AG08396 (cell line): ENCODE data around the gene SYT6.
A peak's percentile ranks its signal among the peaks of the same experiment; 100 is the strongest.

Experiments used
- DNase-seq: peaks from one replicate; pipeline ENCODE4 v3.0.0; 2012; ENCODE audit warnings: low spot score, mixed read lengths

The SYT6 gene

DNA sequence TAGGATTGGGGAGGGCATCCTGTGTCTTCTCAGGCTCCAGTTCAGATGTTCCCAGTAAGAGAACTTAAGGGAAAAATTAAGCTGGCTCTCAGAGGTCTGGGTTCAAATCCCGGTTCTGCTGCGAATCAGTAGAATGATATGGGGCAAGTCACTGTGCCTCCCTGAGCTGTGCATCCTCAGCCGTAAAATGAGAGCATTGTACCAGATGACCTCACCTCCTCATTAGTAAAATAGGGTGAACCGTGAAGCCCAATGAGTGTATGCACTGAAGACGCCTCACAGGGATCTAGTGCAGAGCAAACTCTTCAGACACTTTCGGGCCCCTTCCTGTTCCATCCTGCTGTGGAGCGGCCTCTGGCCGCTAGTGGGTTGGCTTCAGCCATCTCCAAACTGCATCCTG is 36.0 kb downstream of the SYT6 start:
- no peak for DNase-seq

DNA sequence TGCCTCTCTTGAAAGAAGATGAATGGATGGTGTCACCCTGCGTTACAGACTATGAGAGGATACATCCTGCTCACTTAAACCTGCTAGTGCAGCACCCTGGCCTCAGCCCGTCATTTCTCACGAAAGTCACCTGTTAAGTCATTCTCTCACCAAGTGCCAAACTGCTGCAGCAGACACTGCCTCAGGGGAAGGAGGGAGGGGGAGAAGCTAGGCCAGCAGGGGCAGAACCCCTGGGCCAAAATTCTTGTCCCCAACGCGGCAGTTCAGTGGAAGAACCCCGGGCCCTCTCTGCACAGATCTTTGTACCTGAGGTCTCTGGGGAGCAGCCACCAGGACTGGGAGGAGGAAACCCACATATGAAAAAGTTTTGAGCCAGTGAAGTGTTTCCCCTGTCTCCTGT is 37.6 kb downstream of the SYT6 start:
- no peak for DNase-seq

GRCh38 chr1:114114185-114115094 is 39.2 kb downstream of the SYT6 start:
- peak; percentile 22 for DNase-seq

GRCh38 chr1:114113411-114114184 is 40.1 kb downstream of the SYT6 start:
- no peak for DNase-seq

DNA sequence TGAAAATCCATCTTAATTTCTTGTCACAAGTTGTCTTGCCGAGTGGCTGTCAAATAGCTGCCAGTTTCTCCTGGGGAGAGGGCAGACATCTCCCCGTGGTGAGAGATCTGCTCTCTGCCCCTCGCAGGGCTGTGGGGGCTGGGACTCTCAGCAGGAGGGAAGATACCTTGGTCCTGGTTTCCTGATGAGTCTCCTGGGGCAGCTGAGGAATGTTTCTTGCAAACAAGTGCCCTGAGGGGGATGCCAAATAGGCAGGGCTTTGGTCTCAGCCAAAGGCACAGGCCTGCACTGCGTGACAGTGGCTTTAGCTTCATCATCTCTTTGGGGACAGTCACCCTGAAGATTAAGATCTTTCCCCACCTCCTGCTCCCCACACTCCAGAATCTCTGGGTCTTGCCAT is 40.9 kb downstream of the SYT6 start:
- no peak for DNase-seq

DNA sequence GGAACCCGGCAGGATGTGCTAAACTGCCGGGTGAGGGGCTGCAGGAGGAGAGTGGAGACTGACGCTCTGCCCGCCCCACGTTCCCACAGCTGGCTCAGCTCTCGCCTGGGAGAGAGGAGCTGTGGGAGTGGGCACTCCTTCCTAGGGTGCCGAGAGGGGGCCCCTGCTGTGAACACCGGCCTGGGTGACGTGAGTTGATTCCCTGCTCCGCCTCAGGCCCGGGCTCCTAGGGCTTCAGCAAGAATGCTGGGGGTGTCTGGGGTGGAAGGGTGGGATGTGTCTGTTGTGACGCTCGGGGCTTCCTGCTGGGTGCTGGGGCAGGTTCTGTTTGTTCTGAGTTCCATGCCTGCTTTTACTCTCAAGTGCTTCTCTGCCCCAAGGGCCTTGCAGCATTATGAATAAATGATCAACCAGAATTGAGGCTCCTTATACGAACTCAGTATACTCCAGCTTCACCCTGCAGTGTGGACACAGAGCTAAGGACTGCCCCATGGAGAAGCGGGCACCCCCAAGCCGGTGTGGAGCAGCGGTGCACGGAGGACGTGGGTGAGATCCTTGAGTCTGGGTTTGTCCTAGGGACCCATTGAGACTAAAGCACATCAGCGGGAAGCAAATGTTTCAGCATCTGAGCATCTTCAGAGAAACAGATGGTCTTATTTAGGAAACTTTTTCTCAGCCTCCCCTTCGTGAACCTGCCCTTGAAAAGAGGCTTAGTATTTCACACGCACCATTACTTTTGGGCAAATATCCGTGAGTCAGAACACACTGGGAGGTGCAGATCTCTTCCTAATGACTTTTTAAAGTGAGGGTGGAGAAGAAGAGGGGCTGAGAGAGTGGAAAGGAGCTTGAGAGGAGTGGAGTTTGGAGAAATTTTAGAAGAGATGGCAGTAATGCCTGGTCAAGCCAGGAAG is 41.7 kb downstream of the SYT6 start:
- DNase-seq, result no peak

DNA sequence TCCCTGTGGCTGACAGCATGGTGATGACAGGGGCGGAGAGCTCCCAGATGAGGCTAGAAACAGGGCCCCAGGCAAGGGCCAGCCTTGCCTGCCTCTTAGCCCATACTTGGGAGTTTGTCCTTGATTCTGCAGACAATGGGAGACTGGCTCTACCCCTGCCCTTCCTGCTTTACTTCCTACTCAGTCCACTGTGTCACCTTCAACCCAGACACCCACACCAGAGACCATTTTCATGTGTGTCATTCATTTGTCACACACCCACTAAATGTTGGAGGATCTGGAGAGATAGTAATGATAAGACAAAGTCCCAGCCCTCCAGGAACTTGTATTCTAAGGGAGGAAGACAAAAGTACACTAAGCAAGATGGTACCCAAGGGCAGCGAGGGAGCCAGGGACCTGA is 43.7 kb downstream of the SYT6 start:
- no peak for DNase-seq

DNA sequence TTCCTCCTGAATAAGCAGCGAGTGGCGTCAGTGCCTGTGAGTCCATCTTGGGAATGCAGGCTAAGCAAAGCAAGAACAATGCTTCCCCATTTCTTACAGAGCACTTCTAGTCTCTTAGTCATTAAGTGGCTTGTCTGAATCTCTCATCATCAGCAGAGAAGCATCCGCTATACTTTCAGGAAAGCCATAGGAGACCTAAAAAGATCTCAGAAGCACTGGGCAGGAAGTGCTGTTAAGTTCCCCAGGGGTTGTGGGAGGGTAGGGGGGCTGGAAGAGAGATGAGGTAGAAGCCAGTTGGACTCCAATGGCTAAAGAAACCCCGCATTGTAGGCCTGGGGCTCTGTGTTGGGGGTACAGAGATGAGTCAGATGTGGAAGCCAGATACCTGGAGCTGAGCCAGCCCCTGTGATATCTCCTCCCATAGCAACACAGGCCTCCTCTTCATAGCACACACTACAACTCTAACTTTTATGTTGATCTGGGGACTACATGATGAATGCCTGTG is 44.9 kb downstream of the SYT6 start:
- no peak for DNase-seq

DNA sequence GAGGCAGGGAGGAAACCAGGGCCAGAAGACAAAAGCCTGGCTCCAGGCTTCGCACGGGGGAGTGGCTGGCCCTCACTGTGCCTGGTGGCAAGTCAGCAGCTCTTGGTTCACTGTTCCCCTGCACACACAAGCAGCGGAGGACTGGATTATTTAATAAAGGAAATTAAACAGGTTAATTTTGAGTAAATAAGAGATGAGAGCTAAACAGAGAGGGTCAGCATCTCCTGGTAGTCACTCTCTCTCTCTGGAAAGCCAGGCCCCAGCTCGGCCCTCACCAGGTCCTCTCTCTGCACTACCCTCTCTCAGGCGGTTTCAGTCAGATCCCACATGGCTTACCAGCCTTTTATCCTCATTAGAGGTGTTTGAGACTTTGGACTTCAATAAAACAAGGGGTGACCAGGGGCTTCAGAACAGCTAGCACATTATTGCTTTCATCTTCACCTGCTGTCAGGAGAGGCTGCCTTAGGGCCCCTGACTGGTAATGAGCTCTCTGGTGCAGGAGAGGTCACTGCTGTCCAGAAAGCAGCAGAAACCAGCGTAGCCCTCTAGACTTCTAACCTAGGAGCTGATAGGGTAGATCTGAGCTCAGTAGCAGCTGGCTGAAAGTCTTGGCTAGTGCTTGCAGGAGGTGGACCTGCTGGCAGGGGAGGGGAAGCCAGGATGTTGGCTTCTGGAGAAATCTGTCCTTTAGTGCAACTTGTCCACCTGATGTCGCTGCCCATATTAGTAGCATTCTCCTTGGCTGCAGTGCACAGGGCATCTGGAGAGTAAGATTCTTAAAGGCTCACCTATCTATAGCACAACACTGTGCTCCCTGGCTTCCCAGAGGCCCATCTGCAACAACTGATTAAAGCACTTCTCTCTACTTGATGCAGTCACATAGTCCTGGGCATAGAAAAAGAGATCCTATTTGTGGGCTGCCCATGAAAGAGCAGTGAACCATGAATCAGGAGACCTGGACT is 45.9 kb downstream of the SYT6 start:
- no peak for DNase-seq

- no peak for DNase-seq
Measured at GRCh38 chr1:114105421-114105979, 48.2 kb downstream of the SYT6 start.

DNA sequence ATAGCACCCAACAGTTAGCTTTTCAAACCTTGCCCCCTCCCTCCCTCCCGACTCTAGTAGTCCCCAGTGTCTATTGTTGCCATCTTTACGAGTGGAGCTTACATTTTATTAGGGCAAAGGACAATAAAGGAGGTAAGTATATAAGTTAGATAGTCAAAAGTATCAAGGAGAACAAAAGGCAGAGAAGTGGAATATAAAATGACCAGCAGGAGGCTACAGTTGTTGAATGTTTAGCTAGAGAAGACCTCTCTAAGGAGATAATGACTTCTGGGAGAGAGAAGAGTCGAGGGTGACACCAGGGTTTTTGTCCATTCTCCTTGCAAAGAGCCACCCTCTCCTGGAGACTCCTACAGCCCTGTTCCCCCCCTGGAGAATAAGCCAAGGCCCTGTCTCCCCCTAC is 48.7 kb downstream of the SYT6 start:
- no peak for DNase-seq

- no peak for DNase-seq
Measured at GRCh38 chr1:114103992-114104391, 49.7 kb downstream of the SYT6 start.

DNA sequence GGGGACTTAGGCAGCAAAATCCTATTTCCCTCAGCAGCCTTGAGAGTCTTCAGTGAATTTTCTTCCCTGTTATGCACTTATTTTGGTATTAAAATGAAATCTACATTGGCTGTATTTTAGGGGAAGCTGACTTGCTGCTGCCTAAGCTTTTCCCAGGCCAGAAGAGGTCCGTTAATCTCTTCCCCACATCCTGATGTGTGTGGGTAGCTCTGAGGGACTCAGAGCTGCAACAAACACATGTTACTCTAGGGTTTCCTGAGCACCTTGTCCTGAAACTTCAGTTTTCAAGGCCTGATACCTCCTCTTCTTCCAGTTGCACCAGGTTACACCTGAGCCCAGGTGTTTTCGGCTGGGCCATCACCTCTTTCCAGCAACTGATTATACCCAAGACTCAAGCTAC is 51.5 kb downstream of the SYT6 start:
- no peak for DNase-seq

DNA sequence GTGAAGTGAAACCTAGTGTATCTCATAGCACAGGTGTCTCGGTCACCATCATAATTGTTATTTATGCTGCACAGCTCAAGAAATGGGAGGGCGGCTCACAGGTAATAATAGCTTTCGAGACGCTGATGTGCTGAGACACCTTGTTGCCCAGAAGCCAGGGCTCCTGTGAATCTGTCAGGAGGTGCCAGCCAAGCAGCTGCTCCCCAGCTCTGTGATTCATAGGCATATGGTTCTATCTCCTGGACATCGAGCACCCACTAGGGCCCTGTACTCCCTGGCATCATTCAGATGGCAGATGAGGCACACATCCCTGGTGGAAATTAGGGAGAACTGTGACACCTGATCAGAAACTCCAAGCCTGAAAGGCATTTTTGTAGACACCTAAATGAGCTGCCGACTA is 53.5 kb downstream of the SYT6 start:
- no peak for DNase-seq

GRCh38 chr1:114099268-114099667 is 54.4 kb downstream of the SYT6 start:
- DNase-seq, result no peak

- no peak for DNase-seq
Measured at GRCh38 chr1:114097109-114097508, 56.6 kb downstream of the SYT6 start.

DNA sequence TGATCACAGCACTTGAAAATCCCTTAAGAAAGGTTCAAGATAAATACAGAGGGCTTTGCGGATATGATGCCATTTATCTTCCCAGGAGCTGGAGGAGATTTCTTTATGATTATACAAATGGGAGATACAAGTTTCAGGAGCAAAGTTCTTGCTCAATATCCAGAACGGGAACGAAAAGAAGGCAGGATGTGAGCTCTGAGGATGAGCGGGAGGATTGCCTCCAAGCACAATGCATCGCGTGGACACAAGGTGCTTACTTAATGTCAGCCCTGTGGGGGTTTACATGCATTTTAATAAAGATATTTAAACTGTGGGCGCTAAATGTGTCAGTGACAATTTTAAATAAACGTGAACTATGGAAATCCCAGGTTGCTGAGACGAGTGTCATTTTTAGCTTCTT is 59.0 kb downstream of the SYT6 start:
- DNase-seq, result no peak

DNA sequence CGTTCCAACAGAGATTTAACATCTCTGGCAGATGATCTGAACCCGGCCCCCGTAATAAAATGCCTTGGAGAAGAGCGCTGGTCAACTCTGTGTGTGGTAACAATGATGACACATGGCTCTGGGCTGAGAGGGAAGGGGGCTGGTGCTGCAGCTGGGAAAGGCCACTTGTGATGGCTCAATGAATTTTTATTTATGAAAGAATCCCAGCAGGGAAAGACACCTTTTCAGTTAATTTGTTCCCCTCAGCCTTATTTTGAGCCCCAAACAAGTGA is 59.4 kb downstream of the SYT6 start:
- no peak for DNase-seq

- no peak for DNase-seq
Measured at GRCh38 chr1:114093624-114094362, 59.9 kb downstream of the SYT6 start.
